Pancreas (tissue), 10 donors: ENCODE measurements around the gene ACYP1. TPM values are rescaled to one million over a fixed set of nuclear protein-coding genes. Genes with fewer than 3 reads are reported as not detected.
A peak's percentile ranks its signal among the peaks of the same experiment; 100 is the strongest.

ENCODE experiments used
- ATAC-seq, 4 donors: fragments of 200-7000 bp; cut with Tn5 transposase; one replicate each; pipeline versions ENCODE4 v1.8.0 to v1.9.1; 2020; ENCODE audit warnings: mild to moderate bottlenecking in 4 of 4, moderate library complexity in 4 of 4
- DNase-seq, 6 donors: peaks; one replicate each; pipeline ENCODE4 v3.0.0-alpha.2; 2020
- FAIRE-seq: peaks from 2 replicates; lab custom pipeline; 2012; peaks lifted over from hg19 to GRCh38; lab: Jason Lieb, UNC
- H3K27ac ChIP-seq, 4 donors: fragments of 200-600 bp; sonication (generic); 1 replicate in 3 of 4; 2 replicates in 1 of 4; pipeline versions ENCODE4 v1.5.0 to v1.8.0; 2020
- H3K27me3 ChIP-seq, 4 donors: fragments of 200-600 bp; one replicate each; pipeline ENCODE4 v1.8.0; 2021
- H3K36me3 ChIP-seq, 3 donors: fragments of 200-600 bp; sonication (generic) in 1 of 3; one replicate each; pipeline versions ENCODE4 v1.5.0 to v1.8.0; 2020 to 2021
- H3K4me1 ChIP-seq, 3 donors: fragments of 200-600 bp; one replicate each; pipeline ENCODE4 v1.8.0; 2021
- H3K4me3 ChIP-seq, 4 donors: fragments of 200-600 bp; sonication (generic) in 2 of 4; one replicate each; pipeline versions ENCODE4 v1.5.0 to v1.8.0; 2020 to 2021
- H3K9me3 ChIP-seq, 4 donors: fragments of 200-600 bp; one replicate each; pipeline ENCODE4 v1.8.0; 2021
- CTCF ChIP-seq, 4 donors: fragments of 200-600 bp; sonication (generic) in 3 of 4; IDR thresholded peaks; one replicate each; pipeline versions ENCODE4 v1.5.0 to v1.8.0; 2021; ENCODE audit warnings: antibody characterized with exemption in 4 of 4
- WGBS, 2 donors: extraction: QIAGEN DNeasy Blood & Tissue Kit; methylation state at CpG; one replicate each; pipeline ENCODE4 v1.1.7; 2013; 5-methylcytosine and 5-hydroxymethylcytosine counted together
- intact Hi-C, 3 donors: fragments of 100-400 bp; cut with DNase I; formaldehyde crosslinking; loops; one replicate each; pipeline versions ENCODE4 v1.11.1 to v1.14.2; 2022
- polyA plus RNA-seq, 2 donors: library from polyadenylated mRNA; stranded (reverse); fragments of 200-250 nt; gene quantifications; one replicate each; pipeline ENCODE4 v1.2.3, GENCODE V29; 2013
- total RNA-seq, 6 donors: library from RNA; stranded (reverse); fragmentation: NEBNext Ultra II Directional in 4 of 6; extraction: Animal tissue kit (Norgen Biotek cat#: 25700) in 4 of 6; gene quantifications; one replicate each; pipeline versions ENCODE4 v1.2.1 to v1.2.4, GENCODE V29; 2021 to 2023
- donor health status: healthy with polysubstance abuse.
- donor health status: DM: no; HTN: no; CAD: no; lungs with moderate emphysema.
- donor health status: DM: no; HTN: no; CAD: no.
- donor health status: control.
- donor health status: control.
- donor health status: Bipolar disorder and iron deficiency.
- donor health status: DM: yes; HTN: yes; CAD: no.
- donor health status: DM: no; HTN: no; CAD: no.
- donor health status: DM: no; HTN: no; CAD: no.
- donor health status: DM: yes; HTN: yes; CAD: no.

The ACYP1 gene
- total and polyA plus RNA-seq, 8 donors: 2.9 to 17.4 (median 5.6) TPM

- no peak for DNase-seq
- intact Hi-C loops: no loop called here
- ATAC-seq: no peak
- TF ChIP-seq CTCF (IDR thresholded peaks at IDR 0.05): no peak
- no peak overlapping the region for H3K27ac ChIP-seq
- FAIRE-seq: no peak
- no peaks in the 10 kb centered on the region for H3K9me3 ChIP-seq
- H3K36me3 ChIP-seq: peaks cover 3 to 67% (median 22%) of the 10 kb centered on the region in 3 donors
- WGBS, 2 donors: 88 to 94% methylated on average over 8 of the region's 8 CpGs
- no peaks in the 10 kb centered on the region for H3K4me1 ChIP-seq
- H3K4me3 ChIP-seq: no peak overlapping the region
- no peaks in the 10 kb centered on the region for H3K27me3 ChIP-seq
Observed at GRCh38 chr14:75091251-75091650, 27.4 kb upstream of the ACYP1 start.

GRCh38 chr14:75090353-75090752, 26.5 kb upstream of the ACYP1 start:
- WGBS, 2 donors: 81 to 89% methylated on average over 3 of the region's 3 CpGs
- Histone ChIP-seq H3K4me1 (no peaks in the 10 kb centered on the region), H3K9me3 (no peaks in the 10 kb centered on the region), H3K36me3 (peaks cover 3 to 61% (median 19%) of the 10 kb centered on the region in 3 donors), H3K27ac (no peak overlapping the region), H3K4me3 (no peak overlapping the region), H3K27me3 (no peaks in the 10 kb centered on the region)
- intact Hi-C loops: no loop called here
- no peak for TF ChIP-seq CTCF (IDR thresholded peaks at IDR 0.05)
- ATAC-seq: no peak
- FAIRE-seq: no peak
- no peak for DNase-seq

GRCh38 chr14:75088566-75089373, 24.9 kb upstream of the ACYP1 start:
- FAIRE-seq (no peak), ATAC-seq (peak; percentile 59 to 91 (median 90)), DNase-seq (peak in 3 of 6 donors; percentile 32 to 63 (median 37))
- Histone ChIP-seq H3K36me3 (peaks cover 0 to 48% (median 15%) of the 10 kb centered on the region in 3 donors), H3K27ac (no peak overlapping the region), H3K9me3 (no peaks in the 10 kb centered on the region), H3K4me1 (no peaks in the 10 kb centered on the region), H3K27me3 (no peaks in the 10 kb centered on the region), H3K4me3 (no peak overlapping the region)
- WGBS, 2 donors: 63 to 68% methylated on average over 7 of the region's 7 CpGs
- intact Hi-C loops: loop anchor here in 2 of 3 donors (5.0 to 10.0 kb wide), 3 partner anchors 54 to 174 kb away; no protein-coding TSS in a partner anchor
- TF ChIP-seq CTCF (IDR thresholded peaks at IDR 0.05): peak; percentile 36 to 70 (median 58)

GRCh38 chr14:75088153-75088552, 24.3 kb upstream of the ACYP1 start:
- Histone ChIP-seq H3K9me3 (no peaks in the 10 kb centered on the region), H3K4me3 (no peak overlapping the region), H3K27me3 (no peaks in the 10 kb centered on the region), H3K27ac (no peak overlapping the region), H3K4me1 (no peaks in the 10 kb centered on the region), H3K36me3 (peaks cover 0 to 41% (median 14%) of the 10 kb centered on the region in 3 donors)
- no peak for DNase-seq
- intact Hi-C loops: loop anchor here in 2 of 3 donors (5.0 to 10.0 kb wide), 3 partner anchors 53 to 173 kb away; no protein-coding TSS in a partner anchor
- no peak for FAIRE-seq
- 75 to 77% methylated on average over 2 of the region's 2 CpGs for WGBS, 2 donors
- ATAC-seq: no peak
- TF ChIP-seq CTCF (IDR thresholded peaks at IDR 0.05): no peak
